A673 (cell line): ENCODE results near the gene CDC42EP3. TPM values are rescaled to one million over a fixed set of nuclear protein-coding genes. Genes with fewer than 3 reads are reported as not detected.

Experiments used
- BruUV-seq: library from RNA; stranded (reverse); fragments of 400-500 nt; replicated peaks from 2 replicates; lab custom pipeline; 2021; lab: Mats Ljungman, UMichigan
- CTCF ChIA-PET: fragments of 300-600 bp; sonication (Branson Sonifier 250); formaldehyde crosslinking; loops from one replicate; lab custom pipeline; 2022; ENCODE audit warnings: antibody characterized with exemption; lab: Charles Lee
- POLR2A ChIA-PET: fragments of 300-600 bp; sonication (Branson Sonifier 250); formaldehyde crosslinking; loops from one replicate; lab custom pipeline; 2022; ENCODE audit warnings: antibody characterized with exemption; ENCODE audit not compliant: low non-redundant PET; lab: Charles Lee
- DNase-seq: peaks from one replicate; pipeline ENCODE4 v3.0.0-alpha.2; 2015; ENCODE audit warnings: low spot score
- H3K27ac ChIP-seq: fragments of 200-600 bp; sonication (generic); 2 replicates; pipeline ENCODE4 v1.5.1; 2016; ENCODE audit warnings: mixed run types, low read depth, mild to moderate bottlenecking, mixed read lengths, antibody characterized with exemption, low read length; ENCODE audit not compliant: poor library complexity, severe bottlenecking
- H3K27me3 ChIP-seq: fragments of 200-600 bp; sonication (generic); replicated peaks from 2 replicates; pipeline ENCODE4 v1.6.1; 2017; ENCODE audit warnings: mixed run types, low read depth, mild to moderate bottlenecking, mixed read lengths, antibody characterized with exemption, low read length; ENCODE audit not compliant: insufficient read depth, poor library complexity
- H3K36me3 ChIP-seq: fragments of 200-600 bp; sonication (generic); 2 replicates; pipeline ENCODE4 v1.6.1; 2016; ENCODE audit warnings: mixed run types, mild to moderate bottlenecking, mixed read lengths, antibody characterized with exemption, low read length; ENCODE audit not compliant: insufficient read depth, poor library complexity, severe bottlenecking
- H3K4me1 ChIP-seq: fragments of 200-600 bp; sonication (generic); 2 replicates; pipeline ENCODE4 v1.6.1; 2017; ENCODE audit warnings: mixed run types, mild to moderate bottlenecking, mixed read lengths, antibody characterized with exemption, low read length; ENCODE audit not compliant: insufficient read depth, poor library complexity, severe bottlenecking
- H3K4me3 ChIP-seq: fragments of 200-600 bp; sonication (generic); 2 replicates; pipeline ENCODE4 v1.5.1; 2016; ENCODE audit warnings: low read depth, mixed run types, mild to moderate bottlenecking, mixed read lengths, low read length; ENCODE audit not compliant: poor library complexity, severe bottlenecking
- H3K9me3 ChIP-seq: fragments of 200-600 bp; sonication (generic); 2 replicates; pipeline ENCODE4 v1.6.1; 2016; ENCODE audit warnings: mixed run types, low read depth, mild to moderate bottlenecking, mixed read lengths, antibody characterized with exemption, low read length; ENCODE audit not compliant: poor library complexity, severe bottlenecking
- CTCF ChIP-seq: fragments of 300-800, 200-600 bp; sonication (generic); conservative IDR thresholded peaks from 2 replicates; pipeline ENCODE4 v1.5.1; 2017; ENCODE audit warnings: low read depth, mild to moderate bottlenecking, antibody characterized with exemption, low read length, moderate library complexity, mixed read lengths
- EZH2 ChIP-seq: fragments of 200-600 bp; sonication (generic); IDR thresholded peaks from 2 replicates; pipeline ENCODE4 v1.6.1; 2017; ENCODE audit warnings: borderline replicate concordance, low read depth, mild to moderate bottlenecking, mixed read lengths, antibody characterized with exemption, low read length; ENCODE audit not compliant: poor library complexity, severe bottlenecking
- intact Hi-C: fragments of 100-400 bp; cut with micrococcal nuclease; formaldehyde crosslinking; loops from one replicate; pipeline ENCODE4 v1.10.0; 2022; ENCODE audit not compliant: unreplicated experiment
- total RNA-seq: library from RNA; stranded (reverse); gene quantifications from 2 replicates; pipeline ENCODE4 v1.2.3, GENCODE V29; 2021

CDC42EP3 gene
- total RNA-seq, 1 experiment from 2014 or later, result 12.2 TPM

- DNase-seq, result no peak
- Histone ChIP-seq H3K9me3 (no peaks in the 10 kb centered on the region), H3K27me3 (no peaks in the 10 kb centered on the region), H3K27ac (no peak overlapping the region), H3K36me3 (no peaks in the 10 kb centered on the region), H3K4me3 (no peak overlapping the region), H3K4me1 (peaks cover 8% of the 10 kb centered on the region)
- ChIA-PET POLR2A (interaction anchor here (0.6 kb wide), 1 partner anchor 24 kb away, joined by 5 read pairs; no protein-coding TSS in a partner anchor), CTCF (no interaction called here)
- BruUV-seq, result no TSS peak
- TF ChIP-seq CTCF, result no peak
- no peak for TF ChIP-seq EZH2
- intact Hi-C loops, result no loop called here
These were observed 33.5 kb downstream of the CDC42EP3 start for GRCh38 chr2:37637985-37638384.

GRCh38 chr2:37637190-37637860 is 34.1 kb downstream of the CDC42EP3 start:
- Histone ChIP-seq H3K27me3 (no peaks in the 10 kb centered on the region), H3K9me3 (no peaks in the 10 kb centered on the region), H3K4me3 (no peak overlapping the region), H3K4me1 (peaks cover 8% of the 10 kb centered on the region), H3K27ac (no peak overlapping the region), H3K36me3 (no peaks in the 10 kb centered on the region)
- no peak for DNase-seq
- ChIA-PET CTCF (no interaction called here), POLR2A (interaction anchor here (0.6 kb wide), 1 partner anchor 25 kb away, joined by 5 read pairs; no protein-coding TSS in a partner anchor)
- BruUV-seq, result no TSS peak
- no peak for TF ChIP-seq CTCF
- no peak for TF ChIP-seq EZH2
- intact Hi-C loops, result no loop called here

GRCh38 chr2:37636381-37637066 is 34.9 kb downstream of the CDC42EP3 start:
- ChIA-PET CTCF (no interaction called here), POLR2A (no interaction called here)
- intact Hi-C loops, result no loop called here
- peaks cover under 1% of the 10 kb centered on the region for H3K4me1 ChIP-seq
- H3K9me3 ChIP-seq, result no peaks in the 10 kb centered on the region
- TF ChIP-seq EZH2 (no peak), CTCF (no peak)
- no peaks in the 10 kb centered on the region for H3K36me3 ChIP-seq
- DNase-seq, result no peak
- BruUV-seq, result no TSS peak
- no peak overlapping the region for H3K4me3 ChIP-seq
- no peaks in the 10 kb centered on the region for H3K27me3 ChIP-seq
- no peak overlapping the region for H3K27ac ChIP-seq
